DOHH2 (cell line): Measurements from ENCODE around the gene MTA2.

Experiments
- EZH2phosphoT487 ChIP-seq: fragments of 200-600 bp; sonication (generic); IDR thresholded peaks from 2 replicates; pipeline ENCODE4 v1.6.1; 2017; ENCODE audit warnings: borderline replicate concordance, mild to moderate bottlenecking, antibody characterized with exemption, low read length, moderate library complexity, mixed read lengths
- TF ChIP-seq, protein P1 (sequence below): fragments of 200-600 bp; sonication (generic); IDR thresholded peaks from one replicate; pipeline ENCODE4 v1.5.1; 2014; ENCODE audit warnings: antibody characterized with exemption, mild to moderate bottlenecking, low read depth, low read length; ENCODE audit not compliant: poor library complexity, severe bottlenecking

DNA sequence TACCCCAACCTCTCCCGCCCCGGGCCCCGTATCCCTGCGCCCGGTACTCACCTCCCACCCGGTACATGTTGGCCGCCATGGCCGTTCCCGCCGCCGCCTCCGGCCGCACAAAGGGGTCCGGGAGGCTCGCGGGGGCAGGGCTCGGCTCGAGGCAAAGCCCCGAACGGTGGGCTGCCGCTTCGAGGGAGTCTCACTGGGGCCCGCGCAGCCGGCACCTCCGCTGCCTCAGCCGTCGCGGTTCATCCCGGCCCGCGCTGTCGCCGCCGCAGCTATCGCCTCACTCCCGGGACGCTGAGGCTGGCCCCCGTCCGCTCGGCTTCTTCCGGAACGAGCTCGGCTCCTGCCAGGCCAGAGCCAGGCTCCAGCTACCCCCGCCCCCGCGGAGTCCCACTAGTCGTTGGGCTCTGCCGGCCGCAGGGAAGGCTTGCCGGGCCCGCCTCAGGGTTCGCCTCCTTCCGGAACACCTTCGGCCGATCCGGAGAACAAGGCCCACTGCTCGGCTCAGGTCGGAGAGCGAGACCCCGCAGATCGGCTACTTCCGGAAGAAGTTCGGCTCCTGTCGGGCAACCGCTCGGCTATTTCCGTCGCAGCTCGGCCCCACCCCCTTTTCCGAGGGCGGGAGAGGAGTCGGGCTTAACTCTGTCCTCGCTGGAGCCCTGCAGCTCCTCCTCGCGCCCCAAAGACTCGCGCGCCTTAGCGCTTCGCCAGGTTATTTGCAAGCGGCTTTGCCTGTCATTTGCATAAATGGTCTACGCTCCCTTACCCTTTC lies at the start of gene MTA2:
- TF ChIP-seq, protein P1, sequence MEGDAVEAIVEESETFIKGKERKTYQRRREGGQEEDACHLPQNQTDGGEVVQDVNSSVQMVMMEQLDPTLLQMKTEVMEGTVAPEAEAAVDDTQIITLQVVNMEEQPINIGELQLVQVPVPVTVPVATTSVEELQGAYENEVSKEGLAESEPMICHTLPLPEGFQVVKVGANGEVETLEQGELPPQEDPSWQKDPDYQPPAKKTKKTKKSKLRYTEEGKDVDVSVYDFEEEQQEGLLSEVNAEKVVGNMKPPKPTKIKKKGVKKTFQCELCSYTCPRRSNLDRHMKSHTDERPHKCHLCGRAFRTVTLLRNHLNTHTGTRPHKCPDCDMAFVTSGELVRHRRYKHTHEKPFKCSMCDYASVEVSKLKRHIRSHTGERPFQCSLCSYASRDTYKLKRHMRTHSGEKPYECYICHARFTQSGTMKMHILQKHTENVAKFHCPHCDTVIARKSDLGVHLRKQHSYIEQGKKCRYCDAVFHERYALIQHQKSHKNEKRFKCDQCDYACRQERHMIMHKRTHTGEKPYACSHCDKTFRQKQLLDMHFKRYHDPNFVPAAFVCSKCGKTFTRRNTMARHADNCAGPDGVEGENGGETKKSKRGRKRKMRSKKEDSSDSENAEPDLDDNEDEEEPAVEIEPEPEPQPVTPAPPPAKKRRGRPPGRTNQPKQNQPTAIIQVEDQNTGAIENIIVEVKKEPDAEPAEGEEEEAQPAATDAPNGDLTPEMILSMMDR, result no peak
- no peak for TF ChIP-seq EZH2phosphoT487
